Activated B cell treated with CpG ODN at 0.5 μM for 24 hours (primary cell): Measurements from ENCODE around the gene RNF121. TPM values are rescaled to one million over a fixed set of nuclear protein-coding genes. Genes with fewer than 3 reads are reported as not detected.

Experiments
- ATAC-seq: fragments of 200-7000 bp; cut with Tn5 transposase; one replicate; pipeline ENCODE4 v1.10.0; 2021; ENCODE audit warnings: low read depth, mild to moderate bottlenecking, moderate library complexity
- CTCF ChIA-PET: fragments of 350-600 bp; sonication (Branson Sonifier 250); formaldehyde crosslinking; loops from one replicate; lab custom pipeline; 2021; ENCODE audit warnings: antibody characterized with exemption; lab: Charles Lee
- POLR2A ChIA-PET: fragments of 350-600 bp; sonication (Branson Sonifier 250); formaldehyde crosslinking; loops from one replicate; lab custom pipeline; 2021; ENCODE audit warnings: antibody characterized with exemption; lab: Charles Lee
- DNase-seq: peaks from one replicate; pipeline ENCODE4 v3.0.0; 2022
- H3K27ac Mint-ChIP-seq: one replicate; pipeline ENCODE4 v1.8.0; 2020; ENCODE audit warnings: mixed read lengths
- H3K27me3 Mint-ChIP-seq: one replicate; pipeline ENCODE4 v1.8.0; 2021; ENCODE audit warnings: mixed read lengths
- H3K36me3 Mint-ChIP-seq: one replicate; pipeline ENCODE4 v1.8.0; 2021; ENCODE audit warnings: low read depth, mixed read lengths
- H3K4me1 Mint-ChIP-seq: one replicate; pipeline ENCODE4 v1.8.0; 2021; ENCODE audit warnings: mixed read lengths
- H3K4me3 Mint-ChIP-seq: one replicate; pipeline ENCODE4 v1.8.0; 2020; ENCODE audit warnings: mild to moderate bottlenecking, mixed read lengths
- H3K9me3 Mint-ChIP-seq: one replicate; pipeline ENCODE4 v1.8.0; 2020; ENCODE audit warnings: mixed read lengths
- intact Hi-C: fragments of 100-400 bp; cut with micrococcal nuclease; formaldehyde crosslinking; loops from one replicate; pipeline ENCODE4 v1.15.1; 2024
- total RNA-seq: library from RNA; stranded (reverse); gene quantifications from 2 replicates; pipeline ENCODE4 v1.2.3, GENCODE V29; 2022
- TF ChIP-seq, protein P1 (sequence below): fragments of 200-600 bp; IDR thresholded peaks from one replicate; pipeline ENCODE4 v1.8.0; 2022; ENCODE audit warnings: antibody characterized with exemption, mild to moderate bottlenecking

The RNF121 gene
- total RNA-seq, 1 donor from 2014 or later, result 47.4 TPM

DNA sequence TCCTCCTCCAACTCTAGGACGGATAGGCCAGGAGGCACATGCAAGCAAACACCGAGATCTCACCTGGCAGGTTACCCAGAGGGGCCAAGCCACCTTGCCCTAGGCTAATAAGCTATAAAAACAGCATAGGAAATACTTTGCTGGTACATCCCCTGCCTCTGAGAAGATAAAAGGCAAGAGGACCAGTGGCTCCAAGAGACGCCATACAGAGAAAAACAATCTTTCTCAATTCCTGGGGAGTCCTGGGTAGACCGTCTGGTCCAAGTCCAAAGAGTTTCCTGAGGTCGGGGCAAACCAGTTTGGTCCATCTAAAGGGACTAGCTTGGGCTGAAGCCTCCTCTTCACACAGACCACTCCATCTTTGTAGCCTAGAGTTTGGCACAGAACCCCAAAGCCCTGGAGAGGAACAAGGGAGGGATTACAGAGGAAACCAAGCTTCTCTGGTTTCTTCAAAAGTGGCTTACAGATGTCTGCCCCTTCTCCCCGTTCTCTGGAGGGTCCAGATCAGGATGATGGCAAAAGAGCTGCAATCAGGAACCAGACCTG lies 111.1 kb downstream of the RNF121 start:
- Mint-ChIP-seq H3K4me1 (peaks cover 8% of the 10 kb centered on the region), H3K36me3 (peaks cover 15% of the 10 kb centered on the region), H3K27ac (no peak overlapping the region), H3K27me3 (no peaks in the 10 kb centered on the region), H3K4me3 (no peak overlapping the region), H3K9me3 (no peaks in the 10 kb centered on the region)
- TF ChIP-seq, protein P1, sequence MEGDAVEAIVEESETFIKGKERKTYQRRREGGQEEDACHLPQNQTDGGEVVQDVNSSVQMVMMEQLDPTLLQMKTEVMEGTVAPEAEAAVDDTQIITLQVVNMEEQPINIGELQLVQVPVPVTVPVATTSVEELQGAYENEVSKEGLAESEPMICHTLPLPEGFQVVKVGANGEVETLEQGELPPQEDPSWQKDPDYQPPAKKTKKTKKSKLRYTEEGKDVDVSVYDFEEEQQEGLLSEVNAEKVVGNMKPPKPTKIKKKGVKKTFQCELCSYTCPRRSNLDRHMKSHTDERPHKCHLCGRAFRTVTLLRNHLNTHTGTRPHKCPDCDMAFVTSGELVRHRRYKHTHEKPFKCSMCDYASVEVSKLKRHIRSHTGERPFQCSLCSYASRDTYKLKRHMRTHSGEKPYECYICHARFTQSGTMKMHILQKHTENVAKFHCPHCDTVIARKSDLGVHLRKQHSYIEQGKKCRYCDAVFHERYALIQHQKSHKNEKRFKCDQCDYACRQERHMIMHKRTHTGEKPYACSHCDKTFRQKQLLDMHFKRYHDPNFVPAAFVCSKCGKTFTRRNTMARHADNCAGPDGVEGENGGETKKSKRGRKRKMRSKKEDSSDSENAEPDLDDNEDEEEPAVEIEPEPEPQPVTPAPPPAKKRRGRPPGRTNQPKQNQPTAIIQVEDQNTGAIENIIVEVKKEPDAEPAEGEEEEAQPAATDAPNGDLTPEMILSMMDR, result no peak
- ChIA-PET POLR2A (interaction anchor here (0.7 to 5.2 kb wide), 20 partner anchors 8 to 227 kb away, joined by 3 to 34 read pairs (median 4); partner anchors contain the start of genes ANAPC15, IL18BP, RNF121 and XNDC1N), CTCF (interaction anchor here (1.0 to 4.0 kb wide), 4 partner anchors 15 to 391 kb away, joined by 3 to 37 read pairs (median 8); no protein-coding TSS in a partner anchor)
- no peak for ATAC-seq
- DNase-seq, result no peak
- intact Hi-C loops, result loop anchor here (2.0 to 5.0 kb wide), 4 partner anchors 15 to 182 kb away; partner anchors contain the start of genes ANAPC15, INPPL1 and LAMTOR1

DNA sequence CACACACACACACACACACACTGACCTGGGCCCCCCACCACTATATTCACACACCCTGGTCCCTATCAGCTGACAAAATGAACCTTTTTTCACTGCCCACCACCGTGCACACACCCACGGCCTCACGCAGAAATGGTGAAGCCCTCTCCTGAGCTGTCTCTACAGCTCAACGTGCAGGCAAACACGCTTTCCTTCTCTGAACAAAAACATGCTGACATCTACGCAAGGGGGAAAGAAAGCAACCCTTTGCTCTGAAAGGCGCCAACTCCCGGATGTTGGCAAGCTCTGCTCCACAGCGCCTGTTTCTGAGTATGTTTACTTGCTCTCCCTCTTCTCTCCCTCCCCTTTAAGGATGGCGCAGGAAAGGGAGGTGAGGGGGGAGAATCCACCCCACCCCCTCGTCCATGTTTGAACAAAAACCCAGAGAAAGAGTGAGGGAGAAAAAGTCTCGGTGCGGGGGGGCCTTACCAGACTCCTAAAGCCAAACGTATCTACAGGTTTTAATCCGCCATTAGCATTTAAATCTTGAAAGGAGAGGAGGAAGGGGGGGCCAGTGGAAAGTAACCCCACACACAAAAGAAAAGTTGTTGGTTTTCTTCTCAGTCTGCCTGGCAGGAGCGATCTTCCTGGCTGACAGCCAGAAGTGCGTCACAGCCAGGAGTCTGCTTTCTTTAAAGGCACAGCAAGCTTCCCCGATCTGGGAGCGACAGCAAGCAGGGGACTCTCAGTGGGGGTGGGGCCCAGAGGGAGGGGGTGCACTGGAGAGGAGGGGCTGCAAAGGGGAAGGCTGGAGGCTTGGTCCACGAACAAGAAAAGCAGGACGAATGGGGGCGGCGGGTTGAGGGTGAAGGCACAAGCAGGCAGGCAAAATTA lies 111.9 kb downstream of the RNF121 start:
- intact Hi-C loops, result loop anchor here (1.0 to 5.0 kb wide), 5 partner anchors 14 to 182 kb away; partner anchors contain the start of genes ANAPC15, INPPL1, LAMTOR1 and LRRC51
- H3K4me1 Mint-ChIP-seq, result peaks cover 4% of the 10 kb centered on the region
- no peaks in the 10 kb centered on the region for H3K27me3 Mint-ChIP-seq
- peaks cover 8% of the 10 kb centered on the region for H3K36me3 Mint-ChIP-seq
- TF ChIP-seq, protein P1, result no peak
- H3K9me3 Mint-ChIP-seq, result no peaks in the 10 kb centered on the region
- H3K4me3 Mint-ChIP-seq, result no peak overlapping the region
- ATAC-seq (peak; percentile 58), DNase-seq (peak; percentile 49)
- no peak overlapping the region for H3K27ac Mint-ChIP-seq
- ChIA-PET POLR2A (interaction anchor here (0.5 to 5.2 kb wide), 20 partner anchors 9 to 1087 kb away, joined by 3 to 34 read pairs (median 4); partner anchors contain the start of genes ANAPC15, IL18BP, RNF121 and XNDC1N), CTCF (interaction anchor here (0.8 to 4.0 kb wide), 5 partner anchors 16 to 390 kb away, joined by 3 to 37 read pairs (median 6); no protein-coding TSS in a partner anchor)

DNA sequence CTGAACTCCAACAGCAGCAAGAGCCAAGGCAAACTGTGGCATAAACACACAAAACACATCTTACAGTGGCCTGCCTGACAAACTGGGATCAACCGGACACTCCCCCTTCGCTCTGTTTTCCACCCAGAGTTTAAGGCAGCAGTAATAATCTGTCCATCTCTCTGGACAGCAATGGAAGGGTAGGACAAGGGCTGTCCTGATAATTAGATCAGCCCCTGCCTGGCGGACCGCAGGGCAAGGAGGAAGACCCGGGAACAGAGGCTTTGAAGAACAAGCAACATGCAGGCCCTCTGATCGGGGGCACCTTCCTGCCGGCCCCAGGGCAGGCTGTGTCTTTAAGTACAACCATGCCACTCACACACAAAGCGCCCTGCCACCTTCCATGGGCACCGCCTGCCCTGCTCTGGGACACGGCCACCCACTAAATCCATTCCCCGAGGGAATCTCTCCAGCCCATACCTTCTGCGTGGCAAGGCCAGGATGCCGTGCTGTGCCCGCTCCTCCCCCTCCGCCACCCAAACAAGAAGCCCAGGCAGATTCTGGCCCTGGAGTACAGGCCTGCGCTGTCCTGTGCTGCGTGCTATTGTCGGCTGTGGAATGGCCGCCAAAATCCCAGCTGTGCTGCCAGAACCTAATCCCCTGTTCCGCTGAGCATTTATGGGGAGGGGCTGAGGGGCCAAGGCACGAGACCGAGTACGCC lies 112.7 kb downstream of the RNF121 start:
- no peaks in the 10 kb centered on the region for H3K9me3 Mint-ChIP-seq
- H3K4me3 Mint-ChIP-seq, result no peak overlapping the region
- CTCF ChIA-PET, result interaction anchor here (4.0 kb wide), 1 partner anchor 16 kb away, joined by 37 read pairs; no protein-coding TSS in a partner anchor
- intact Hi-C loops, result loop anchor here (1.0 to 5.0 kb wide), 5 partner anchors 13 to 181 kb away; partner anchors contain the start of genes ANAPC15, INPPL1, LAMTOR1 and LRRC51
- TF ChIP-seq, protein P1, result no peak
- POLR2A ChIA-PET, result interaction anchor here (0.6 to 5.2 kb wide), 10 partner anchors 16 to 1052 kb away, joined by 3 to 34 read pairs (median 4); partner anchors contain the start of genes ANAPC15, IL18BP, RNF121 and XNDC1N
- no peak overlapping the region for H3K27ac Mint-ChIP-seq
- peak; percentile 52 for ATAC-seq
- H3K27me3 Mint-ChIP-seq, result no peaks in the 10 kb centered on the region
- peaks cover 3% of the 10 kb centered on the region for H3K36me3 Mint-ChIP-seq
- H3K4me1 Mint-ChIP-seq, result no peaks in the 10 kb centered on the region
- DNase-seq, result peak; percentile 43

DNA sequence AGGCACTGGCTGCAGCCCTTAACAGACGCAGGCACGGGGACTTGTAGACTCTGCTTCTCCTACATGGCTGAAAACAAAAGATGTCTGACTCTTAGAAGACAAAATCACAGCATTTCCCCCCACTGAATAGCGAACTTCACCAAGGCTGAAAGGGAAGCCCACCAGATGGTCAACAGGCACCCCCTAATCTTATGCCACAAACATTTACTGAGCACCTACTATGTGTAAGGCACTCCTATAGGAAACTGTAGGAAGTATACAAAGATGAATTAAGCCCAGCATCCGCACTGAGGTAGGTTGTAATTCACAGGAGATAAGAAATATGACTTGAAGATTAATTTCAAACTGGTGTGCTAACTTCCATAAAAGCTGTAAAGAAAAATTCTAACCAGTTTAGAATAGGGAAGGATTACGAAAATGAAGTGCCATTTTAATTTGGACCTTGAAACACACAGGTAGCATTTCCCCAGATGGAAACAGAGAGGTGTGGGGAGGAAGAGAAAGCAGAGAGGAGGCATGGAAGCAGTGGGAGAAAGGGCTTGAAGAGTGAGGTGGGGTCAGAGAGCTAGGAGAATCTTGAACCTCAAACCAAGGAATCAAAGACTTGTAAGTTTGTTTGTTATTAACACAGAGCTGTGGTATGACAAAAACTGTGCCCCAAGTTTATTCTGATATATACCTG lies 113.4 kb downstream of the RNF121 start:
- POLR2A ChIA-PET, result interaction anchor here (0.6 to 5.2 kb wide), 5 partner anchors 35 to 1051 kb away, joined by 3 to 34 read pairs (median 4); partner anchors contain the start of genes ANAPC15 and IL18BP
- H3K36me3 Mint-ChIP-seq, result no peaks in the 10 kb centered on the region

More for the DNA sequence above, 113.4 kb downstream of the RNF121 start:
- Mint-ChIP-seq H3K4me3 (no peak overlapping the region), H3K4me1 (no peaks in the 10 kb centered on the region), H3K27ac (no peak overlapping the region), H3K27me3 (no peaks in the 10 kb centered on the region), H3K9me3 (no peaks in the 10 kb centered on the region)
- CTCF ChIA-PET, result interaction anchor here (1.8 kb wide), 1 partner anchor 17 kb away, joined by 9 read pairs; no protein-coding TSS in a partner anchor
- no peak for DNase-seq
- TF ChIP-seq, protein P1, result no peak
- intact Hi-C loops, result loop anchor here (5.0 kb wide), 1 partner anchor 180 kb away; the partner anchor contains the start of gene INPPL1
- ATAC-seq, result no peak
